Fibroblast of villous mesenchyme (primary cell): ENCODE data around the gene FBXO11. TPM values are rescaled to one million over a fixed set of nuclear protein-coding genes. Genes with fewer than 3 reads are reported as not detected.

Source experiments
- DNase-seq: peaks from one replicate; pipeline ENCODE4 v3.0.0-alpha.2; 2010; ENCODE audit warnings: low read depth
- H3K4me3 ChIP-seq: 2 replicates; pipeline ENCODE4 v1.5.1; 2011; ENCODE audit warnings: low read depth, mild to moderate bottlenecking, low read length
- CTCF ChIP-seq: IDR thresholded peaks from 2 replicates; pipeline ENCODE4 v1.5.1; 2012; ENCODE audit warnings: low read depth, mild to moderate bottlenecking, low read length; ENCODE audit not compliant: insufficient read depth
- total RNA-seq: library from RNA; depleted of rRNA; stranded (reverse); fragments of >200 nt; gene quantifications from 2 replicates; pipeline ENCODE4 v1.2.3, GENCODE V29; 2012

The FBXO11 gene
- total RNA-seq: 46.1 and 48.8 TPM in 2 replicates

GRCh38 chr2:47906157-47907038 is at the start of gene FBXO11:
Gene FBXO11 (minus strand): TSS chr2:47906498. CDS start chr2:47905720, 778 bp downstream.
- DNase-seq: peak; percentile 99
- TF ChIP-seq CTCF: peak; percentile 68
- peak within 1 kb of the TSS; percentile 97 for H3K4me3 ChIP-seq

- no peak overlapping the region for H3K4me3 ChIP-seq
- peak; percentile 28 for DNase-seq
- no peak for TF ChIP-seq CTCF
These were observed 44.3 kb upstream of the FBXO11 start for GRCh38 chr2:47950340-47951301.

GRCh38 chr2:47946593-47946992 is 40.3 kb upstream of the FBXO11 start:
- no peak for DNase-seq
- no peak overlapping the region for H3K4me3 ChIP-seq
- TF ChIP-seq CTCF: no peak

- no peak for TF ChIP-seq CTCF
- DNase-seq: no peak
- no peak overlapping the region for H3K4me3 ChIP-seq
These were observed 38.9 kb upstream of the FBXO11 start for GRCh38 chr2:47945046-47945781.

GRCh38 chr2:47941936-47942335 is 35.6 kb upstream of the FBXO11 start:
- no peak for TF ChIP-seq CTCF
- no peak for DNase-seq

GRCh38 chr2:47937677-47938076 is 31.4 kb upstream of the FBXO11 start:
- no peak overlapping the region for H3K4me3 ChIP-seq
- no peak for DNase-seq
- no peak for TF ChIP-seq CTCF

More at GRCh38 chr2:47941936-47942335, 35.6 kb upstream of the FBXO11 start:
- H3K4me3 ChIP-seq: no peak overlapping the region
